GM18508 (cell line): Measurements from ENCODE around the gene NOL7.

Experiments
- ATAC-seq: cut with Tn5 transposase; IDR thresholded peaks from one replicate; pipeline ENCODE4 v1.9.1; 2021; ENCODE audit warnings: moderate number of reproducible peaks; ENCODE audit not compliant: insufficient read depth, unreplicated experiment

NOL7 gene

GRCh38 chr6:13643125-13643524 lies 28.0 kb downstream of the NOL7 start:
- no peak for ATAC-seq

DNA sequence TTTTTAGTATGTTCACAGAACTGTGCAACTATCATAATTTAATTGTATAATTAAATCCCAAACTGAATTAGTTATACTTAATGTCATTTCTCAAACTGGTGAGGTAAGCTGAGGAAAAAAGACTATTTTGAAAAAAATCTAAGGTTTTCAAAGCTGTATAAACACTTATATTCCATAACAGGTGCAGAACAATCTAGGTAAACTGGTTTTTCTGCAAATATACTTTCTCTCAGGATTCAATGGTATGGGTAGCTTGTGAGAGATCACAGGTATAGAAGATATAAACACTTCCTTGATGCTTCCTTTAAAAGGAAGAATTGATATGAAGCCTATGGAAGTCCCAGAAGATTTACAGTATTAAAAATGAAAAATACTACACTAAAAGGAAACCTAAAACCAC lies 33.7 kb downstream of the NOL7 start:
- ATAC-seq: no peak

- ATAC-seq: no peak
Measured at GRCh38 chr6:13649393-13649792, 34.3 kb downstream of the NOL7 start.

GRCh38 chr6:13653296-13653695 lies 38.2 kb downstream of the NOL7 start:
- no peak for ATAC-seq

DNA sequence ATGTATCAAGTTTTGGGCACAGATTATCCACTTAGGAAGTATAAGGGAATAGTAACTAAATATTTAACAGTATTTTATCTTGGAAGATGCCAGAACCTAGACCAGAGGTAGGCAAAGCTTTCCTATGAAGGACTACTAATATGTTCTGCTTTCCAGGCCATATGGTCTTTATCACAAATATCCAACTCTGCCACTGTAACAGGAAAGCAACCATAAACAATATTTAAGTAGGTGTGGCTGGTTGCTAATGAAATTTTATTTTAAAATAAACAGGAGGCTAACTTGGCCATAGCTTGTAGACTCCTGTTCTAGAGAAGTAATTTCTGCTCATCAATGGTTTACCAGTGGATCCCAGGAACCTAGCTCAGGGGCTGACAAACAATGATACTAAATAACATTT lies 39.4 kb downstream of the NOL7 start:
- no peak for ATAC-seq

DNA sequence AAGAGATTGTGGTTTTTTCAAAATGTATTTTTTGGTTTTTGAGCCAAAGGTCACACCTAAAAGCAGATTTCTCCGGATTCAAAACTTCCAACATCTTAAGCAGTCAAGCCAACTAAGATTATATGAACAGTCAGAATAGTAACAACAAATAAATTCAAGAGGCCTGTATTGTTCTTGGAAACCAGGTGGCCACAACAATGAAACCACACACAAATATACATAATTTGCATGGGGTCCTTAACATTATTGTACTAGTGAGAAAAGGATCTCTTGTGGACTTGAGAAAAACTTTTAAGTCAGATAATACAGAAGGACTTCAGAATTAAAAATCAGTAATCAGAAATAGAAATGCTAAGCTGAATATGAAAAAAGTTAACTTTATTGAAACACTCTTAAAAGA lies 40.6 kb downstream of the NOL7 start:
- ATAC-seq: no peak

GRCh38 chr6:13660273-13660672 lies 45.1 kb downstream of the NOL7 start:
- ATAC-seq: no peak

GRCh38 chr6:13660893-13661292 lies 45.8 kb downstream of the NOL7 start:
- ATAC-seq: no peak

GRCh38 chr6:13661647-13662046 lies 46.5 kb downstream of the NOL7 start:
- no peak for ATAC-seq

- ATAC-seq: no peak
Measured at GRCh38 chr6:13662651-13663334, 47.7 kb downstream of the NOL7 start.

DNA sequence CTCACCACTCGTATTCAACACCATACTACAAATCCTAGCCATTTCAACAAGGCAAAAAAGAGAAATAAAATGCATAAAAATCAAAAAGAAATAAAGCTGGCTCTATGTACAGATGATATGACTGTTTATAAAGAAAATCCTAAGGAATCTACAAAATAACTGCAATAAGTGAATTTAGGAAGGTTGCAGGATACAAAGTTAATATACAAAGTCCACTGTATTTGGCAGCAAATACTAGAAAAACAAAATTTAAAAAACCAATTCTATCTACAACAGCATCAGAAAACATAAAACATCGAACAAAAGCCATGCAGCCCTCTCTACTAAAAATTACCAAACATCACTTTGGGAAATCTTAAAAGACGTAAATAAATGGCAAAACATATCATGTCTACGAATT lies 48.9 kb downstream of the NOL7 start:
- no peak for ATAC-seq

DNA sequence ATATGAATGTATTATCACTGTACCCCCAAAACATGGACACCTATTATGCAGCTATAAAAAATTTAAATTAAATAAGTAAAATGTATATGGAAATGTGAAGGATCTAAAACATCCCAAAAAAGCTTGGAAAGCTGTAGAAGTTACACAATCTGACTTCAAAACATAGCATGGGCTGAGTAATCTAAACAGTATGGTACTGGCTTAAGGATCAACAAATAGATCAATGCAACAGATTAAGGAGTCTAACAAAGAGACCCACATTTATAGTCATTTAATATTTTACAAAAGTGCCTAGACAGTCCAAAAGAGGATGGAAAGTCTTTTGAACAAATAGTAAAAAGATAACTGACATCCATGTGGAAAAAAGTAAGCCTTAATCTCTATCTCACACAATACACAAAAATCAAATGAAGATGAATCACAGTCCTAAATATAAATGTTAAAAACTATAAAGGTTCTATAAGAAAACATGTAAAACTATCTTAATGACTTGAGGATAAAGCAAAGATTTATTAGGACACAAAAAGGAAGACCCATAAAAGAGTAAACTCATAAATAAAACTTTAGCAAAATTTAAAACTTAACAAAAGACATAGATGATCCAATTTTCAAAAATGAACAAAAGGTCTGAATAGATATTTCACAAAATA lies 49.7 kb downstream of the NOL7 start:
- no peak for ATAC-seq

DNA sequence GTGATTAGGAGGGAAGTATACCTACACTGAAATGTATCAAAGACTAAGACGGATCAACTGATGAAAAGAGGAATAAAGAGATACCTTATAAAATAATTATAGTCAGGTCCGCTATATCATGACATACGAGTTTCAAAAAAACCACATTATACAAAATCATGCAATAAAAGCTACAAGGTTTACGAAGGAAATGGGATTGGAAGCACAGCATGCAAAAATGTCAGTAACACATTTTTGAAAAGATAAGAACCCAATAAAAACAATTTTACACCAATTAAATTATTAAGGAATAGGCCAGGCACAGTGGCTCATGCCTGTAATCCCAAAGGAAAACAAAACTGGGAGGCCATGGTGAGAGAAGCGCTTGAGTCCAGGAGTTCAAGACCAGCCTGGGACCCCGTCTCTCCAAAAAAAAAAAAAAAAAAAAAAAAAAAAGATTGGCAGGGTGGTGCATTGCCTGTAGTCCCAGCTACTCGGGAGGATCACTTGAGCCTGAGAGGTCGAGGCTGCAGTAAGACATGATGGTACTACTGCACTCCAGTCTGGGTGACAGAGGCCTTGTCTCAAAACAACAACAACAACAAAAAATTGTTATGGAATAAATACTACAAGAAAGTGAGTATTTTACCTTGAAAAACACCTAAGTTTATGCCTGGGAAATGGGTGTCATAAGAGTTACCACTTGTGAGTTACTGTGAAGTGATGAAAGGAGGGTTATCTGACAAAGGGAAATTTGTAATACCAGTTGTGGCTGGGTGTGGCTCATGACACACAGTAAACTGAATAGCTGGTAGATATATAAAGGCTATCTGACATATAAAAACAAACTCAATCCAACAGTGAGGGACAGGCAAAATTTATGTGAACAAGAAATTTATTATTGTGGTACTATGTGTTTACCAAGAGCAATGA lies 51.3 kb downstream of the NOL7 start:
- no peak for ATAC-seq

DNA sequence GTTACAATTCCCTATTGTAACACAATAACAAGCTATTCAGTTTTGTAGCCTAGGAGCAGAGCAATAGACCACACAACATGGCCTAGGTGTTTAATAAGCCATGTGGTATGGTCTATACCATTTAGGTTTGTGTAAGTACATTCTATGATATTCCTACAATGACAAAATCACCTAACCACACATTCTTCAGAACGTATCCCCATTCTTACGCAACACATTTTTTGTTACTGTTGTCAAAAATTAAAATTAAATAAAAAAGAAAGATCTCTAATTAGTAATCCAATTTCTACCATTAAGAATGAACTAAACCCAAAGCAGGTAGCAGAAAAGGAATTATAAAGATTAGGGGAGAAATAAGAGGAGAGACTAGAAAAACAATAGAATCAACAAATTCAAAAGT lies 52.5 kb downstream of the NOL7 start:
- ATAC-seq: no peak

DNA sequence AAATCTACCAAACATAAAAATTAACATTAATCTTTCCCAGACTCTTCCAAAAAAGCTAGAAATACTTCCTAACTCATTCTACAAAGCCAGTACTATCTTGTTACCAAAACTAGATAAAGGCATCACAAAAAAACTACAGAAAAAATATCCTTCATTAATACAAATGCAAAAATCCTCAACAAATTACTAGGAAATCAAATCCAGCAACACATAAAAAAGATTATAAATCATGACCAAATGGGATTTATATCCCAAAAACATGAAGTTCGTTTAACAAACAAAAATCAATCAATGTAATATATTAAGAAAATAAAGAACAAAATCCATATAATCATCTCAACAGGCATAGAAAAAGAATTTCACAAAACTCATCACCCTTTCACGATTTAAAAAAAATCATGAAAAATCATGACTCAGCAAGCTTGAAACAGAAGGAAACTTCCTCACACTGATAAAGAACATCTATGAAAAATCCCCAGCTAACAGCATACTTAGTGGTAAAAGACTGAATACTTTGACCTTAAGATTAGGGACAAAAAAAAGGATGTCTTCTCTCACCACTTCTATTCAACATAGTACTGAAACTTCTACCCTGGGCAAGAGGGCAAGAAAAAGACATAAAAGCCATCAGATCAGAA lies 53.3 kb downstream of the NOL7 start:
- no peak for ATAC-seq

- no peak for ATAC-seq
Measured at GRCh38 chr6:13669476-13669875, 54.3 kb downstream of the NOL7 start.
